Naive thymus-derived CD4-positive, alpha-beta T cell (primary cell): Measurements from ENCODE around the gene UGT2B15. TPM values are rescaled to one million over a fixed set of nuclear protein-coding genes. Genes with fewer than 3 reads are reported as not detected.
"Not testable (repeated sequence)": the region's sequence is repeated elsewhere in the genome, so short reads cannot be mapped to it uniquely, and the experiment has no call there.

Experiments
- ATAC-seq: fragments of 150-1000 bp; cut with Tn5 transposase; 2 replicates; pipeline ENCODE4 v1.10.0; 2021; ENCODE audit warnings: mild to moderate bottlenecking, moderate library complexity
- CTCF ChIA-PET: fragments of 350-600 bp; sonication (Branson Sonifier 250); formaldehyde crosslinking; loops from one replicate; lab custom pipeline; 2021; ENCODE audit warnings: antibody characterized with exemption; lab: Charles Lee
- POLR2A ChIA-PET: fragments of 350-600 bp; sonication (Branson Sonifier 250); formaldehyde crosslinking; loops from one replicate; lab custom pipeline; 2021; ENCODE audit warnings: antibody characterized with exemption, inconsistent platforms; lab: Charles Lee
- DNase-seq, 9 donors: peaks; one replicate each; pipeline versions ENCODE4 v3.0.0 to v3.0.0-alpha.2; 2020 to 2022; ENCODE audit warnings: mixed read lengths in 1 of 9
- H3K27ac ChIP-seq: one replicate; pipeline ENCODE4 v1.7.0; 2013; ENCODE audit warnings: mild to moderate bottlenecking, low read depth, low read length, moderate library complexity
- H3K27me3 ChIP-seq, 2 donors: one replicate each; pipeline ENCODE4 v1.7.0; 2013; ENCODE audit warnings: low read length in 2 of 2, mild to moderate bottlenecking in 2 of 2, moderate library complexity in 2 of 2; ENCODE audit not compliant: control insufficient read depth in 2 of 2, insufficient read depth in 2 of 2
- H3K36me3 ChIP-seq, 3 experiments: 1 replicate in 2 of 3; 2 replicates in 1 of 3; pipeline ENCODE4 v1.7.0; 2013; ENCODE audit warnings: low read length in 3 of 3, mild to moderate bottlenecking in 3 of 3, moderate library complexity in 1 of 3; ENCODE audit not compliant: insufficient read depth in 3 of 3, control insufficient read depth in 2 of 3
- H3K4me1 ChIP-seq, 2 donors: one replicate each; pipeline ENCODE4 v1.7.0; 2013; ENCODE audit warnings: low read length in 2 of 2, mild to moderate bottlenecking in 2 of 2, moderate library complexity in 1 of 2; ENCODE audit not compliant: control insufficient read depth in 2 of 2, insufficient read depth in 2 of 2
- H3K4me3 ChIP-seq: 2 replicates; pipeline ENCODE4 v1.7.0; 2013; ENCODE audit warnings: mild to moderate bottlenecking, low read length
- H3K9me3 ChIP-seq, 3 experiments: 1 replicate in 2 of 3; 2 replicates in 1 of 3; pipeline ENCODE4 v1.7.0; 2013; ENCODE audit warnings: low read length in 3 of 3; ENCODE audit not compliant: control insufficient read depth in 2 of 3
- H3K27ac Mint-ChIP-seq, 9 donors: one replicate each; pipeline ENCODE4 v1.8.0; 2020 to 2022; ENCODE audit warnings: mixed read lengths in 9 of 9, mild to moderate bottlenecking in 8 of 9, moderate library complexity in 5 of 9, inconsistent platforms in 2 of 9
- H3K27me3 Mint-ChIP-seq, 5 donors: one replicate each; pipeline ENCODE4 v1.8.0; 2021 to 2022; ENCODE audit warnings: mixed read lengths in 5 of 5, mild to moderate bottlenecking in 1 of 5
- H3K36me3 Mint-ChIP-seq, 5 donors: one replicate each; pipeline ENCODE4 v1.8.0; 2020 to 2022; ENCODE audit warnings: mixed read lengths in 5 of 5, mild to moderate bottlenecking in 3 of 5, inconsistent platforms in 1 of 5
- H3K4me1 Mint-ChIP-seq, 7 donors: one replicate each; pipeline ENCODE4 v1.8.0; 2020 to 2022; ENCODE audit warnings: mixed read lengths in 7 of 7, mild to moderate bottlenecking in 3 of 7, inconsistent platforms in 1 of 7
- H3K4me3 Mint-ChIP-seq, 10 donors: one replicate each; pipeline ENCODE4 v1.8.0; 2020 to 2022; ENCODE audit warnings: mild to moderate bottlenecking in 10 of 10, mixed read lengths in 10 of 10, moderate library complexity in 6 of 10, inconsistent platforms in 2 of 10
- H3K9me3 Mint-ChIP-seq, 11 donors: one replicate each; pipeline ENCODE4 v1.8.0; 2020 to 2022; ENCODE audit warnings: mixed read lengths in 11 of 11, mild to moderate bottlenecking in 4 of 11, inconsistent platforms in 1 of 11, moderate library complexity in 1 of 11
- intact Hi-C, 2 donors: fragments of 100-400 bp; cut with micrococcal nuclease; formaldehyde crosslinking; loops; one replicate each; pipeline ENCODE4 v1.15.1; 2023
- polyA plus RNA-seq, 2 donors: library from polyadenylated mRNA; unstranded; fragments of 300-500 nt; fragmentation: Illumina TruSeq; gene quantifications; one replicate each; pipeline ENCODE4 v1.2.3, GENCODE V29; 2021
- total RNA-seq, 6 experiments: library from RNA in 5 of 6; stranded (reverse) in 5 of 6; gene quantifications; 1 replicate in 5 of 6; 2 replicates in 1 of 6; pipeline ENCODE4 v1.2.3 and lab custom pipeline; 2021 to 2026

The UGT2B15 gene
- total and polyA plus RNA-seq, 7 experiments from 2014 or later = not detected

GRCh38 chr4:68703168-68703567, 32.7 kb upstream of the UGT2B15 start:
- H3K36me3 Mint-ChIP-seq, POLR2A ChIA-PET, H3K27me3 ChIP-seq, DNase-seq, H3K4me1 Mint-ChIP-seq, CTCF ChIA-PET, H3K9me3 Mint-ChIP-seq, intact Hi-C loops, H3K4me1 ChIP-seq, H3K27ac ChIP-seq, ATAC-seq, H3K4me3 ChIP-seq, H3K27ac Mint-ChIP-seq, H3K36me3 ChIP-seq, H3K9me3 ChIP-seq, H3K4me3 Mint-ChIP-seq: not testable (repeated sequence)
- peaks cover 0 to 11% (median 5%) of the 10 kb centered on the region in 5 donors for H3K27me3 Mint-ChIP-seq

- H3K27ac ChIP-seq = no peak overlapping the region
- Mint-ChIP-seq H3K27ac (no peak overlapping the region), H3K4me1 (peaks cover 0 to 1% (median 0%) of the 10 kb centered on the region in 7 donors), H3K36me3 (no peaks in the 10 kb centered on the region), H3K27me3 (peaks cover 0 to 14% (median 6%) of the 10 kb centered on the region in 5 donors), H3K4me3 (no peak overlapping the region), H3K9me3 (peaks cover 0 to 5% (median 0%) of the 10 kb centered on the region in 11 donors)
- DNase-seq (no peak), ATAC-seq (no peak)
- H3K9me3 ChIP-seq = no peaks in the 10 kb centered on the region
- intact Hi-C loops = no loop called here
- H3K36me3 ChIP-seq = no peaks in the 10 kb centered on the region
- ChIA-PET POLR2A (no interaction called here), CTCF (no interaction called here)
- H3K4me1 ChIP-seq = no peaks in the 10 kb centered on the region
- H3K27me3 ChIP-seq = no peaks in the 10 kb centered on the region
- H3K4me3 ChIP-seq = no peak overlapping the region
Observed at GRCh38 chr4:68700152-68700551, 29.7 kb upstream of the UGT2B15 start.

- H3K4me1 ChIP-seq = no peaks in the 10 kb centered on the region
- ATAC-seq (no peak), DNase-seq (no peak)
- H3K27me3 ChIP-seq = no peaks in the 10 kb centered on the region
- Mint-ChIP-seq H3K4me1 (no peaks in the 10 kb centered on the region), H3K27me3 (peaks cover 0 to 6% (median 0%) of the 10 kb centered on the region in 5 donors), H3K36me3 (no peaks in the 10 kb centered on the region), H3K4me3 (no peak overlapping the region), H3K27ac (no peak overlapping the region), H3K9me3 (peaks cover 0 to 19% (median 2%) of the 10 kb centered on the region in 11 donors)
- H3K36me3 ChIP-seq = no peaks in the 10 kb centered on the region
- no peak overlapping the region for H3K27ac ChIP-seq
- ChIA-PET CTCF (no interaction called here), POLR2A (no interaction called here)
- intact Hi-C loops = no loop called here
- H3K4me3 ChIP-seq = no peak overlapping the region
- H3K9me3 ChIP-seq = no peaks in the 10 kb centered on the region
Observed at GRCh38 chr4:68693325-68694075, 23.0 kb upstream of the UGT2B15 start.

GRCh38 chr4:68691186-68691585, 20.7 kb upstream of the UGT2B15 start:
- intact Hi-C loops = no loop called here
- Mint-ChIP-seq H3K4me3 (no peak overlapping the region), H3K27ac (no peak overlapping the region), H3K9me3 (peaks cover 0 to 19% (median 2%) of the 10 kb centered on the region in 11 donors), H3K36me3 (no peaks in the 10 kb centered on the region), H3K4me1 (no peaks in the 10 kb centered on the region), H3K27me3 (peaks cover 0 to 10% (median 4%) of the 10 kb centered on the region in 5 donors)
- Histone ChIP-seq H3K27ac (no peak overlapping the region), H3K27me3 (no peaks in the 10 kb centered on the region), H3K9me3 (no peaks in the 10 kb centered on the region), H3K4me3 (no peak overlapping the region), H3K36me3 (no peaks in the 10 kb centered on the region), H3K4me1 (no peaks in the 10 kb centered on the region)
- ATAC-seq (no peak), DNase-seq (no peak)
- POLR2A ChIA-PET = no interaction called here
- CTCF ChIA-PET = no interaction called here

- H3K36me3 ChIP-seq = no peaks in the 10 kb centered on the region
- Mint-ChIP-seq H3K4me1 (no peaks in the 10 kb centered on the region), H3K27ac (no peak overlapping the region), H3K27me3 (peaks cover 0 to 40% (median 16%) of the 10 kb centered on the region in 5 donors), H3K4me3 (no peak overlapping the region), H3K9me3 (peaks cover 0 to 19% (median 6%) of the 10 kb centered on the region in 11 donors), H3K36me3 (peaks cover 0 to 10% (median 0%) of the 10 kb centered on the region in 5 donors)
- no peaks in the 10 kb centered on the region for H3K4me1 ChIP-seq
- intact Hi-C loops = no loop called here
- no peak overlapping the region for H3K27ac ChIP-seq
- no peak overlapping the region for H3K4me3 ChIP-seq
- CTCF ChIA-PET = no interaction called here
- ATAC-seq = no peak
- no peak for DNase-seq
- H3K27me3 ChIP-seq = no peaks in the 10 kb centered on the region
- H3K9me3 ChIP-seq = no peaks in the 10 kb centered on the region
- POLR2A ChIA-PET = no interaction called here
Observed at GRCh38 chr4:68683034-68683433, 12.6 kb upstream of the UGT2B15 start.

- H3K36me3 ChIP-seq, H3K27me3 ChIP-seq, H3K4me1 Mint-ChIP-seq, H3K4me3 ChIP-seq, CTCF ChIA-PET, DNase-seq, H3K9me3 ChIP-seq, H3K27ac Mint-ChIP-seq, H3K4me3 Mint-ChIP-seq, intact Hi-C loops, H3K27ac ChIP-seq, ATAC-seq, POLR2A ChIA-PET, H3K4me1 ChIP-seq: not testable (repeated sequence)
- peaks cover 0 to 10% (median 0%) of the 10 kb centered on the region in 5 donors for H3K36me3 Mint-ChIP-seq
- peaks cover 0 to 19% (median 6%) of the 10 kb centered on the region in 11 donors for H3K9me3 Mint-ChIP-seq
- H3K27me3 Mint-ChIP-seq = peaks cover 0 to 34% (median 8%) of the 10 kb centered on the region in 5 donors
Observed at GRCh38 chr4:68681298-68681697, 10.8 kb upstream of the UGT2B15 start.

GRCh38 chr4:68673143-68673542, 2.7 kb upstream of the UGT2B15 start:
- ChIA-PET POLR2A (no interaction called here), CTCF (no interaction called here)
- ATAC-seq (no peak), DNase-seq (no peak)
- Histone ChIP-seq H3K36me3 (no peaks in the 10 kb centered on the region), H3K4me1 (no peaks in the 10 kb centered on the region), H3K4me3 (no peak overlapping the region), H3K9me3 (no peaks in the 10 kb centered on the region), H3K27ac (no peak overlapping the region), H3K27me3 (no peaks in the 10 kb centered on the region)
- intact Hi-C loops = no loop called here
- Mint-ChIP-seq H3K27ac (no peak overlapping the region), H3K9me3 (peaks cover 0 to 7% (median 0%) of the 10 kb centered on the region in 11 donors), H3K4me1 (no peaks in the 10 kb centered on the region), H3K36me3 (no peaks in the 10 kb centered on the region), H3K4me3 (no peak overlapping the region), H3K27me3 (peaks cover 0 to 5% (median 0%) of the 10 kb centered on the region in 5 donors)
